Ovary (tissue), 9 donors: Measurements from ENCODE around the gene FGD2. TPM values are rescaled to one million over a fixed set of nuclear protein-coding genes. Genes with fewer than 3 reads are reported as not detected.

Experiments used
- DNase-seq, 5 donors: peaks; one replicate each; pipeline ENCODE4 v3.0.0-alpha.2; 2019 to 2020
- H3K27ac ChIP-seq, 2 donors: fragments of 200-600 bp; one replicate each; pipeline versions ENCODE4 v1.5.1 to v1.8.0; 2019 to 2022
- H3K27me3 ChIP-seq: fragments of 200-600 bp; one replicate; pipeline ENCODE4 v1.8.0; 2022
- H3K36me3 ChIP-seq: fragments of 200-600 bp; sonication (generic); one replicate; pipeline ENCODE4 v1.5.1; 2019
- H3K4me1 ChIP-seq: one replicate; pipeline ENCODE4 v1.8.1; 2013; ENCODE audit warnings: mild to moderate bottlenecking, moderate library complexity; ENCODE audit not compliant: insufficient read depth
- H3K4me3 ChIP-seq: fragments of 200-600 bp; sonication (generic); one replicate; pipeline ENCODE4 v1.5.1; 2017
- H3K9me3 ChIP-seq, 2 donors: fragments of 200-600 bp in 1 of 2; sonication (generic) in 1 of 2; one replicate each; pipeline versions ENCODE4 v1.5.1 to v1.8.1; 2013 to 2019; ENCODE audit warnings: mild to moderate bottlenecking in 1 of 2, moderate library complexity in 1 of 2
- EP300 ChIP-seq: sonication (generic); formaldehyde crosslinking; IDR thresholded peaks from one replicate; pipeline ENCODE4 v1.6.1; 2017; ENCODE audit warnings: antibody characterized with exemption
- POLR2A ChIP-seq: fragments of 450-650 bp; IDR thresholded peaks from one replicate; pipeline ENCODE4 v1.6.1; 2017; ENCODE audit warnings: antibody characterized with exemption, mild to moderate bottlenecking, moderate library complexity
- WGBS, 3 donors: extraction: QIAGEN DNeasy Blood & Tissue Kit in 1 of 3; methylation state at CpG; one replicate each; pipeline versions ENCODE4 v1.1.5 to v1.1.7; 2013 to 2017; 5-methylcytosine and 5-hydroxymethylcytosine counted together
- intact Hi-C, 4 donors: fragments of 100-400 bp; cut with DNase I; formaldehyde crosslinking; loops; one replicate each; pipeline versions ENCODE4 v1.11.0 to v1.15.1; 2022 to 2023
- polyA plus RNA-seq, 2 donors: library from polyadenylated mRNA; stranded (reverse); fragments of 200-250 nt in 1 of 2; fragments of 350-450 nt in 1 of 2; fragmentation: Illumina TruSeq in 1 of 2; extraction: RNeasy Lipid Tissue Mini Kit (QIAGEN cat#74804) in 1 of 2; gene quantifications; one replicate each; pipeline ENCODE4 v1.2.3, GENCODE V29; 2013 to 2014
- total RNA-seq, 7 donors: library from RNA; depleted of rRNA in 2 of 7; stranded (reverse); fragments of >200 nt in 2 of 7; fragmentation: NEBNext Ultra II Directional in 3 of 7; extraction: Animal tissue kit (Norgen Biotek cat#: 25700) in 3 of 7; gene quantifications; one replicate each; pipeline versions ENCODE4 v1.1.0 to v1.2.4, GENCODE V29; 2016 to 2023
- TF ChIP-seq, protein P1 (sequence below), 3 donors: fragments of 450-650 bp in 2 of 3; fragments of 200-600 bp in 1 of 3; IDR thresholded peaks; one replicate each; pipeline versions ENCODE4 v1.5.1 to v1.8.0; 2016 to 2022; ENCODE audit warnings: antibody characterized with exemption in 3 of 3, mild to moderate bottlenecking in 1 of 3
- donor health status: DM: no; HTN: no; CAD: no; lungs with moderate emphysema.
- donor health status: DM: no; HTN: no; CAD: no.
- donor health status: Bipolar disorder and iron deficiency.
- donor health status: DM: yes; HTN: yes; CAD: no.
- donor health status: DM: no; HTN: no; CAD: no.
- donor health status: DM: yes; HTN: yes; CAD: no.

Gene FGD2
- total and polyA plus RNA-seq, 9 donors: 2.3 to 13.6 (median 4.1) TPM

DNA sequence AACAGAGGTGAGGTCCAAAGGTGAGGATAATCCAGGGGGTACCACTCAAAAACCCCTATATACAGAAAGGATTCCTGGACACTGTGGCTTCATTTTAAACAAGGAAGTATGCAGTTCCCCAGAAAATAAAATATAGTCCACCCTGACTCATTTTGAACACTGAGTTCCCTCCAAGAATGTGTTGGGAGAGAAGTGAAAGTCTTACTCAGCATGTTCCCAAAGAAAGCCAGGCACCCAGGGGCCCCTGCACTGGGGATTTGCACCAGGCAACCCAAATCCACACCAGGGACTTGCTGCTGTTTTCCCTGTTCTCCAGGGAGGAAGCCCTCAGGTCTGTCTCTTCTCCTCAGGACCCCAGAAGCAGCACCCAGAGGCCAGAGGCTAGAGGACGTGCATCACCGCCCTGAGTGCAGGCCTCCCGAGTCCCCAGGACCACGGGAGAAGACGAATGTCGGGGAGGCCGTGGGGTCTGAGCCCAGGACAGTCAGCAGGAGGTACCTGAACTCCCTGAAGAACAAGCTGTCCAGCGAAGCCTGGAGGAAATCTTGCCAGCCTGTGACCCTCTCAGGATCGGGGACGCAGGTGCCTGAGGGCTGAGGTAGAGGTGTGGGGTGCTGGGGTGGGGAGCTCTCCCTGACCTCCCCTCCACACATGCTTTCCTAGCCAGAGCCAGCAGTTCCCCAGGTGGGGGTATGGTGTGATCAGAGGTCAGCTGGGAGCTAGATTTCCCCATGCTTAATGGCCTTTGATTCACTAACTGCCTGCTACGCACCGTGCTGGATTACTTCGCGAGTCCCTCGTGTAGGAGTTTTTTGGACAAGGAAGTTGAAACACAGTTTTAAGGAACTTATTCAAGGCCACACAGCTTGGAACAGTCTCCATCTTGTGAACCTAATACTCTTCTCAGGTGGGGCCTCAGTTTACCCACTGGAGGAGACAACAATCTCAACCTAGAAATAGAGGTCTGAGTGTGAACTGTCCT, 3.3 kb downstream of the FGD2 start:
- no peak overlapping the region for H3K27ac ChIP-seq

DNA sequence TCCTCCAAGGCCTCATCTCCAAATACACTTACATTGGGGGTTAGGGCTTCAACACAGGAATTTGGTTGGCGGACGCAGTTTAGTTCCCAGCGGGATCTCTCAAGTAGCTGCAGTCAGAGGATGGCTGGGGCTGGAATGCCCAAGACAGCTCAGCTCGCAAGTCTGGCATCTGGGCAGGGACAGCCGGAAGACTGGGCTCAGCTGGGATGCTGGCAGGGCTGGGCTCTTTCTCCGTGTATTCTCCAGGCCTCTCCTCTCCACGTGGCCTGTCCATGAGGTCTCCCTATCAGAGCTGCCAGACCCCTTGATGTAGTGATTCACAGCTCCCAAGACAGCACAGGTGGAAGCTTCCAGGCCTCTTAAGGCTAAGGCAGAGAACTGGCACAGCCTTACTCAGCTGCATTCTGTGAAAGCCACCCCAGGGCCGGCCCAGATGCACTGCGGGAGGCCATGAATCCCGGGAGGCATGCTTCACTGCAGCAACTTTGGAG, 5.0 kb downstream of the FGD2 start:
- Histone ChIP-seq H3K9me3 (no peaks in the 10 kb centered on the region), H3K27me3 (no peaks in the 10 kb centered on the region), H3K4me1 (no peaks in the 10 kb centered on the region), H3K36me3 (no peaks in the 10 kb centered on the region), H3K27ac (no peak overlapping the region), H3K4me3 (no peak overlapping the region)
- no peak for DNase-seq
- 80 to 91% (median 87%) methylated on average over 10 of the region's 10 CpGs for WGBS, 3 donors
- intact Hi-C loops: loop anchor here in 2 of 4 donors (10.0 kb wide), 2 partner anchors 236 to 246 kb away; no protein-coding TSS in a partner anchor
- TF ChIP-seq POLR2A (no peak), EP300 (no peak)
- TF ChIP-seq, protein P1, sequence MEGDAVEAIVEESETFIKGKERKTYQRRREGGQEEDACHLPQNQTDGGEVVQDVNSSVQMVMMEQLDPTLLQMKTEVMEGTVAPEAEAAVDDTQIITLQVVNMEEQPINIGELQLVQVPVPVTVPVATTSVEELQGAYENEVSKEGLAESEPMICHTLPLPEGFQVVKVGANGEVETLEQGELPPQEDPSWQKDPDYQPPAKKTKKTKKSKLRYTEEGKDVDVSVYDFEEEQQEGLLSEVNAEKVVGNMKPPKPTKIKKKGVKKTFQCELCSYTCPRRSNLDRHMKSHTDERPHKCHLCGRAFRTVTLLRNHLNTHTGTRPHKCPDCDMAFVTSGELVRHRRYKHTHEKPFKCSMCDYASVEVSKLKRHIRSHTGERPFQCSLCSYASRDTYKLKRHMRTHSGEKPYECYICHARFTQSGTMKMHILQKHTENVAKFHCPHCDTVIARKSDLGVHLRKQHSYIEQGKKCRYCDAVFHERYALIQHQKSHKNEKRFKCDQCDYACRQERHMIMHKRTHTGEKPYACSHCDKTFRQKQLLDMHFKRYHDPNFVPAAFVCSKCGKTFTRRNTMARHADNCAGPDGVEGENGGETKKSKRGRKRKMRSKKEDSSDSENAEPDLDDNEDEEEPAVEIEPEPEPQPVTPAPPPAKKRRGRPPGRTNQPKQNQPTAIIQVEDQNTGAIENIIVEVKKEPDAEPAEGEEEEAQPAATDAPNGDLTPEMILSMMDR (IDR thresholded peaks at IDR 0.05): no peak

More for the DNA sequence above, 3.3 kb downstream of the FGD2 start:
- Histone ChIP-seq H3K27me3 (no peaks in the 10 kb centered on the region), H3K9me3 (no peaks in the 10 kb centered on the region), H3K36me3 (no peaks in the 10 kb centered on the region), H3K4me3 (no peak overlapping the region), H3K4me1 (no peaks in the 10 kb centered on the region)
- no peak for DNase-seq
- intact Hi-C loops: no loop called here
- 72 to 74% (median 73%) methylated on average over 14 to 15 of the region's 15 CpGs for WGBS, 3 donors
- no peak for TF ChIP-seq POLR2A
- TF ChIP-seq, protein P1 (IDR thresholded peaks at IDR 0.05): no peak
- TF ChIP-seq EP300: no peak

DNA sequence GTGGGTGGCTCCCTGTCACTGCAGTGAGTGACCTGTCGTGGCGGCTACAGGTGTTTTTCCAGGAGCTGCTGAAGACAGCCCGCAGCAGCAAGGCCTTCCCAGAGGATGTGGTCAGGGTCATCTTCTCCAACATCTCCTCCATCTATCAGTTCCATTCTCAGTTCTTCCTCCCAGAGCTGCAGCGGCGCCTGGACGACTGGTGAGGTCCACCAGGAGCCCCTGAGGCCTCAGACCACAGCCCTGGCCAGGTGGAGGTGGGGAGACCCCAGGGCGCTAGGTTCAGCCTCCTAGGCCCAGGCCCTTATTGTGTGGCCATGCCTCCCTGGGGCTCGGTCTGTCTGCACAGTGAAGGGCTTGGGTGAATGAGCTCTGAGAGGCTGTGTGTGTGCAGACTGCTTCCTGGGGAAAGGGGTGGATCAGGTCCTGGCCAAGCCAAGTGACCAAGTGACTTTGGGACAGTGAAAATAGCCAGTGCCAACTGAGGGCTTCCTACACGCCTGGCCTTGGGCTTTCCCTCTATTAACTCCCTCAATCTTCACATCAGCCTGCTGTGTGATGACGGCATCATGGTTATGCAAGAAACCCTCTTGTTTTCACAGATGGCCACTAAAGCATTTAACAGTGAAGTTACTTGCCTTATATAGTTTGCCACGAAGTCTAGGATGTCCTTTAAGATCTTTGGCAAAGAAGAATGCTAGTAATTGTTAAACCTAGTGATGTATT, 6.4 kb downstream of the FGD2 start:
- no peaks in the 10 kb centered on the region for H3K4me1 ChIP-seq
- TF ChIP-seq POLR2A (no peak), EP300 (no peak)
- TF ChIP-seq, protein P1 (IDR thresholded peaks at IDR 0.05): no peak
- H3K36me3 ChIP-seq: no peaks in the 10 kb centered on the region
- intact Hi-C loops: loop anchor here in 2 of 4 donors (10.0 kb wide), 2 partner anchors 237 to 247 kb away; no protein-coding TSS in a partner anchor
- WGBS, 3 donors: 81 to 90% (median 85%) methylated on average over 11 of the region's 11 CpGs
- no peak overlapping the region for H3K27ac ChIP-seq
- H3K4me3 ChIP-seq: no peak overlapping the region
- no peaks in the 10 kb centered on the region for H3K9me3 ChIP-seq
- no peak for DNase-seq
- no peaks in the 10 kb centered on the region for H3K27me3 ChIP-seq
